GM20000 (cell line): ENCODE data around the gene FEM1A.

Experiments
- DNase-seq: peaks from one replicate; pipeline ENCODE4 v3.0.0; 2012; ENCODE audit warnings: low spot score
- TF ChIP-seq, protein P1 (sequence below): IDR thresholded peaks from 2 replicates; pipeline ENCODE4 v1.5.1; 2012; ENCODE audit warnings: mild to moderate bottlenecking, control low read depth; ENCODE audit errors: extremely low read depth, missing control alignments

The FEM1A gene

DNA sequence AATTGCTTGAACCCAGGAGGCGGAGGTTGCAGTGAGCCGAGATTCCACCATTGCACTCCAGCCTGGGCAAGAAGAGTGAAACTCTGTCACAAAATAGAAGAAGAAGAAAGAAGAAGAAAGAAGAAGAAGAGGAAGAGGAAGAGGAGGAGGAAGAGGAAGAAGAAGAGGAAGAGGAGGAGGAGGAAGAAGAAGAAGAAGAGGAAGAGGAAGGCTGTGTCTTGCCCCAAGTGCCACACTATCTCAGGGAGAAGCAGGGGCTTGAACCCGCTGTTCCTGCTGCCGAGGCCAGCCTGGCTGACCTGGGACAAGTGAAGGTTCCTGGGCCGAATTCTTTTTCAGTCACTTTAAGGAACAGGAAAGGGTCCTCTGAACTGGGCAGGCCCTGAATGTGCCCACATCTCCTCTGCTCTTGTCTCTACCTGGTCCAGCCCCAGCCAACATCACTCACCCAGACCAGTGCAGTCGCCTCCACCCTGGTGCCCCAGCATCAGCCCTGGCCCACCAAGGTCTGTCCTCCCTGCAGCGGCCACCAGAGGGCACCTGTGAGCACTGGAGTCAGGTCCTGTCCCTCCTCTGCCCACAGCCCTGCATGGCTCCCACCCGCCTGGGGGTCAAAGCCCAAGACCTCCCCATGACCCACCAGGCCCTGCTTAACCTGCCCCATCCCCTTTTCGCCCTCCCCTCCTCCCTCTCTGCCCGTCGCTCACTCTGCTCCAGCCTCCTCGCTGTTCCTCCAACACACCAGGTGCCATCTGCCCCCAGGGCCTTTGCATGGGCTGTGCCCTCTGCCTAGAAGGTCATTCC is 20.0 kb downstream of the FEM1A start:
- TF ChIP-seq, protein P1, sequence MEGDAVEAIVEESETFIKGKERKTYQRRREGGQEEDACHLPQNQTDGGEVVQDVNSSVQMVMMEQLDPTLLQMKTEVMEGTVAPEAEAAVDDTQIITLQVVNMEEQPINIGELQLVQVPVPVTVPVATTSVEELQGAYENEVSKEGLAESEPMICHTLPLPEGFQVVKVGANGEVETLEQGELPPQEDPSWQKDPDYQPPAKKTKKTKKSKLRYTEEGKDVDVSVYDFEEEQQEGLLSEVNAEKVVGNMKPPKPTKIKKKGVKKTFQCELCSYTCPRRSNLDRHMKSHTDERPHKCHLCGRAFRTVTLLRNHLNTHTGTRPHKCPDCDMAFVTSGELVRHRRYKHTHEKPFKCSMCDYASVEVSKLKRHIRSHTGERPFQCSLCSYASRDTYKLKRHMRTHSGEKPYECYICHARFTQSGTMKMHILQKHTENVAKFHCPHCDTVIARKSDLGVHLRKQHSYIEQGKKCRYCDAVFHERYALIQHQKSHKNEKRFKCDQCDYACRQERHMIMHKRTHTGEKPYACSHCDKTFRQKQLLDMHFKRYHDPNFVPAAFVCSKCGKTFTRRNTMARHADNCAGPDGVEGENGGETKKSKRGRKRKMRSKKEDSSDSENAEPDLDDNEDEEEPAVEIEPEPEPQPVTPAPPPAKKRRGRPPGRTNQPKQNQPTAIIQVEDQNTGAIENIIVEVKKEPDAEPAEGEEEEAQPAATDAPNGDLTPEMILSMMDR, result peak; percentile 87
- DNase-seq, result peak; percentile 87

DNA sequence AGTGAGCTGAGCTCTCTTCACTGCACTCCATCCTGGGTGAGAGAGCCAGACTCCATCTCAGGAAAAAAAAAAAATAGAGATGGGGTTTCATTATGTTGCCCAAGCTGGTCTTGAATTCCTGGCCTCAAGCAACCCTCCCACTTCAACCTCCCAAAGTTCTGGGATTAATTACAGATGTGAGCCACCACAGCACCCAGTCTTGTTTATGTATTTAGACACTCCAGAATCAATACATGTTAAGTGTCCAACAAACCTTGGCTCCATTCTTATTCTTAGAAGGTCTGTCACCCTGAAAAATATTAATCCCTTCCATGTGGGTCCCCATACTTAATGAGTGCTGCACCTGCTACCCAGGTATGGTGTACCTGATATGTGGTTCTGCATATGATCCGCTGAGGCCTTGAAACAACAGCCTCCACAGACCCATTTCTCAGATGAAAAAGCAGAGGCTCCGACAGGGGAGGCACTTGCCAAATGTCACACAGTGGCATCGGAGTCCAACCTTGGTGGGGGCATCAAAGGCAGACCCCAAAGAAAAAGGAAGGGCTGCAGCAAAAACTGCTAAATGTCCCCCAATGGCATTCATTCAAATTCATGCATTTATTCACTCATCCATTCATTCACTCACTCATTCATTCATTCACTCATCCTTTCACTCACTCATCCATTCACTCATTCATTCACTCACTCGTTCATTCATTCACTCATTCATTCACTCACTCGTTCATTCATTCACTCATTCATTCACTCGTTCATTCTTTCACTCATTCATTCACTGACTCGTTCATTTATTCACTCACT is 23.3 kb downstream of the FEM1A start:
- TF ChIP-seq, protein P1, result no peak
- DNase-seq, result no peak

DNA sequence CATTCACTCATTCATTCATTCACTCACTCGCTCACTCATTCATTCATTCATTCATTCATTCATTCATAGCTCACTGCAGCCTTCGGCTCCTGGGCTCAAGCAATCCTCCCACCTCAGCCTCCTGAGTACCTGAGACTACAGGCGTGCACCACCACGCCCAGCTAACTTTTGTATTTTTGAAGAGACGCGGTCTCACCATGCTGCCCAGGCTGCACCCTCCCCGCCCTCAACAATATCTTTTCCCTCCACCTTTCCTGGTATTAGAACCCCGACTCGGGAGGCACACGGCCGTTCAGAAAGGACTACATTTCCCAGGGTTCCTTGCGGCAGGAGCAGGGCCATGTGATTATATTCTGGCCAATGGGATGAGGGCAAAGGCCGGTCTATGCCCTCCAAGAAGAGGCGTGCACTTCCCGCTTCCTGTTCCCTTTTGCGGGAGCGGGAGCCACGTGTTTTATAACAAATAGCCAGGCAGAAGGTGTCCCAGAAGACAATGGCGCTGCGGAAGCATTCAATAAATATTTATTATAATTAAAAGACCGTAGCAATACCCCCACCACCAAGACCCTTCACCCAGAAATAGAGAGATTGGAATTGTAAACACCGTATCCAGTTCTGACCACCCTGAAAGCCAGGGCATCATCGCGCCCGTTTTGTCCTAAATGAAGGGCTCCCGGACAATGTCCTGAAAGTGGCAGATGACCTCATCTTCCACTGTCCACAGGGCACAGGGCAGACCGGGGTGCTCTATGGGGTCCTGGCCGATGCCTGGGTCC is 24.1 kb downstream of the FEM1A start:
- TF ChIP-seq, protein P1, result no peak
- DNase-seq, result peak; percentile 93

DNA sequence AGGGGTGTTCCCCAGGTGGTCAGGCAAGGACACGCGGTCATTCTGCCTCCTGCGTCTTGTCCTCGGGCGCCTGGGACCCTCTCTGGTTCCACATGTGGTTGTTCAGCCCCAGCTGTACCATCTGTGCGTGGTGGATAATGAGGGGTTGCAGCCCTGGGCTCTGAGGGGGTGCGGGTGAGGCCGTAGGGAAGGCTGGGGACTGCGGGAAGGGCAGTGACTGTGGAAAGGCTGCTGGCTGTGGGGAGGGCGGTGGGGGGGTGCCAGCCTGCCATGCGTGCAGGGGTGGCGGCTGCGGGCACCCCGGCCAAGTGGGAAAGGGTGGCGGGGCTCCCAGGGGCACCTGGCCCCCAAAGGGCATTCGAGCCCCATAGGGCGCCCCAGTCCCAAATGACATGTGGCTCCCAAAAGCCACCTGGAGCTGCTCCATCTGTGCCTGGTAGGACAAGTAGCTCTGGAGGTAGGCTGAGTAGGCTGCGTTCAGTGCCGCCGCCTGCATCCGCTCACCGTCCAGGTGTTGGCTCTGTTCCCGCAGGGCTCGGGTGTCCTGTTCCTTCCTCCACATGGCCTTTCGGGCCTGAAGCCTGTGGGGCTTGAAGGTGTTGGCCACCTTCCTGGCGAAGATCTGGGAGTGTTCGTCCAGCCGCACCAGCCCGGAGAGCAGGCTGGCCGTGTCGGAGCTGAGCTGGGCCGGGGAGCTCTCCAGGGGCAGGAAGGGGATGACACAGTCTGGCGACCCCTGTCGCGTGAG is 24.8 kb downstream of the FEM1A start:
- peak; percentile 37 for DNase-seq
- TF ChIP-seq, protein P1, result no peak

DNA sequence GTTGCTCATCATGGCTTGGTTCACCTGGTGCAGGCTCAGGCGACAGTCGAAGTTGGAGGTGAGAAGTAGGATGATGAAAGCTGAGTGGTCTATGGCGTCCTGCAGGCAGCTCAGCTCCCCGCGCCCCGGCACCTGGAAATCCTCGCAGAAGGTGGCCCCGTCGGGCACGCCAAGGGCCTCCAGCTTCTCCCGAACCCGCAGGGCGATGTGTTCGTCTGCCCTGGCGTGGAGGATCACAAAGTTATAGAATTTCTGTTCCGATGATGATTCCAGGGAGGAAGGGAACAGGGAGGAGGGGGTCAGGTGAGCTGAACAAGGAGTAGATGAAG is 25.4 kb downstream of the FEM1A start:
- TF ChIP-seq, protein P1, result no peak

DNA sequence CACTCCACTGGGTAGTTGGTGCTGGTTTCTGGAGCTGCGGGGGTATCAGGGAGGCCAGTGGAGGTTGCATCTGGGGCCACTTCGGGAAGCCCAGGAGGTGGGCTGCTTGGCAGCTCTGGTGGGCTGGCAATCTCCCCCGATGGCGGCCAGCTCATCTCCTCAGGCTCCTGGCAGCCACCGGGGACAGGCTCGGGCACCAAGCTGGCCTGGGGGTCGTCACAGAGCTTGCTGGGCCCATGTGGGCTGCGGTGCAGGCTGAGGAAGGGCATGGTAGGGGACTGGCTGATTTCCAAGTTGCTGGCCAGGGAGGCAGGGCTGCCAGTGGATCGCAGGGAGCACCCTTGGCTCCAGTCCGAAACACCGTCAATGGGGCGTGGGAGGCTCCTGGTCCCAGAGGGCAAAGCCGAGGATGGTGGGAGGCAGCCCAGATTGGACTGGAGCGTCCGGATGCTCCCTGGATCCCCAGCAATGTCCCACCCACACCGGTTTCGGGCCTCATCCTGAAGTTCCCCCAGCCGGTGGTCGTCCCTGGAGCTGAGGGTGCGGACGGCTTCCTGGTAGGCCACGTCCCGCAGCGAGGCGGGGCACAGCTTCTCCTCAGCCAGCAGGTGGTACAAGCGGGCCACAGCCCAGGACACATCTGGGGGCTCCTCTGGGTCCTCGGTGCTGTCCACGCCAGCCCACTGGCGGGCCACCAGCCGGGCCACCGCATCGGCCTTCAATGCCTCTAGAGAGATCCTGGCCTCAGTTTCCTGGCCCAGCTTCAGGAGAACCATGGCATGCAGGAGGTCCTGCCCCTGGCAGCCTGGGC is 26.1 kb downstream of the FEM1A start:
- no peak for DNase-seq
- TF ChIP-seq, protein P1, result no peak

More for the DNA sequence above, 25.4 kb downstream of the FEM1A start:
- DNase-seq, result no peak
